Measurements from ENCODE around the gene VPS51. TPM values are rescaled to one million over a fixed set of nuclear protein-coding genes. Genes with fewer than 3 reads are reported as not detected.
"Not testable (repeated sequence)": the region's sequence is repeated elsewhere in the genome, so short reads cannot be mapped to it uniquely, and the experiment has no call there.

VPS51 gene
- total RNA-seq, 1 donor from 2014 or later, result 104 TPM

DNA sequence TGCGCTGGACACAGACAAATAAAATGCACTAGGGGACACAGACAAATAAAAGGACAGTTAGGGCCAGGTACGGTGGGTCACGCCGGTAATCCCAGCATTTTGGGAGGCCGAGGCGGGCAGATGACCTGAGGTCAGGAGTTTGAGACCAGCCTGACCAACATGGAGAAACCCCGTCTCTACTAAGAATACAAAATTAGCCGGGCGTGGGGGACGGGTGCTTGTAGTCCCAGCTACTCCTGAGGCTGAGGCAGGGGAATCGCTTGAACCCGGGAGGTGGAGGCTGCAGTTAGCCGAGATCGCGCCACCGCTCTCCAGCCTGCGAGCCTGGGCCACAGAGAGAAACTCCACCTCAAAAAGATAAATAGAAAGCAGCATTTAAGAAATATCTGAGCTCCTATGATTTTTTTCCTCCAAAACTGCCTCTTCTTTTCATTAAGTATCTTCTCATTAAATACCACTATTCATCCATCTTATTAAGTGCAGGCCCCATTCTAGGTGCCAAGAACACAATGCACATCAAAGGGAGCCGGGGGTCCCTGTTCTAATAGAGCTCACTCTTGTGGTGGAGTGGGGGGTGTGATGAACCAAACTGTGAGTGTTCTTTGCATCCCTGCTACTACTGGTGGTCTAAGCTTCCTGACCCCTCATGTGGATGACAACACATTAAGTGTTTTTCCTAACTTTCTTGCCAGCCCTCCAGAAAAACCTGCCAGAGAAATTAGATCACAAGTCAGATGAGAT lies 22.3 kb downstream of the VPS51 start:
- Mint-ChIP-seq H3K27me3 (peaks cover 4% of the 10 kb centered on the region), H3K4me1 (ENCODE audit: unreplicated experiment) (peaks cover 20% of the 10 kb centered on the region), H3K9me3 (no peaks in the 10 kb centered on the region), H3K27ac (peak overlapping the region; percentile 89), H3K4me3 (peak overlapping the region; percentile 92), H3K36me3 (peaks cover 21% of the 10 kb centered on the region)
- DNase-seq (ENCODE audit: extremely low spot score, unreplicated experiment), result no peak
- TF ChIP-seq, protein P1, sequence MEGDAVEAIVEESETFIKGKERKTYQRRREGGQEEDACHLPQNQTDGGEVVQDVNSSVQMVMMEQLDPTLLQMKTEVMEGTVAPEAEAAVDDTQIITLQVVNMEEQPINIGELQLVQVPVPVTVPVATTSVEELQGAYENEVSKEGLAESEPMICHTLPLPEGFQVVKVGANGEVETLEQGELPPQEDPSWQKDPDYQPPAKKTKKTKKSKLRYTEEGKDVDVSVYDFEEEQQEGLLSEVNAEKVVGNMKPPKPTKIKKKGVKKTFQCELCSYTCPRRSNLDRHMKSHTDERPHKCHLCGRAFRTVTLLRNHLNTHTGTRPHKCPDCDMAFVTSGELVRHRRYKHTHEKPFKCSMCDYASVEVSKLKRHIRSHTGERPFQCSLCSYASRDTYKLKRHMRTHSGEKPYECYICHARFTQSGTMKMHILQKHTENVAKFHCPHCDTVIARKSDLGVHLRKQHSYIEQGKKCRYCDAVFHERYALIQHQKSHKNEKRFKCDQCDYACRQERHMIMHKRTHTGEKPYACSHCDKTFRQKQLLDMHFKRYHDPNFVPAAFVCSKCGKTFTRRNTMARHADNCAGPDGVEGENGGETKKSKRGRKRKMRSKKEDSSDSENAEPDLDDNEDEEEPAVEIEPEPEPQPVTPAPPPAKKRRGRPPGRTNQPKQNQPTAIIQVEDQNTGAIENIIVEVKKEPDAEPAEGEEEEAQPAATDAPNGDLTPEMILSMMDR (conservative IDR thresholded peaks at IDR 0.05), result peak; percentile 65

DNA sequence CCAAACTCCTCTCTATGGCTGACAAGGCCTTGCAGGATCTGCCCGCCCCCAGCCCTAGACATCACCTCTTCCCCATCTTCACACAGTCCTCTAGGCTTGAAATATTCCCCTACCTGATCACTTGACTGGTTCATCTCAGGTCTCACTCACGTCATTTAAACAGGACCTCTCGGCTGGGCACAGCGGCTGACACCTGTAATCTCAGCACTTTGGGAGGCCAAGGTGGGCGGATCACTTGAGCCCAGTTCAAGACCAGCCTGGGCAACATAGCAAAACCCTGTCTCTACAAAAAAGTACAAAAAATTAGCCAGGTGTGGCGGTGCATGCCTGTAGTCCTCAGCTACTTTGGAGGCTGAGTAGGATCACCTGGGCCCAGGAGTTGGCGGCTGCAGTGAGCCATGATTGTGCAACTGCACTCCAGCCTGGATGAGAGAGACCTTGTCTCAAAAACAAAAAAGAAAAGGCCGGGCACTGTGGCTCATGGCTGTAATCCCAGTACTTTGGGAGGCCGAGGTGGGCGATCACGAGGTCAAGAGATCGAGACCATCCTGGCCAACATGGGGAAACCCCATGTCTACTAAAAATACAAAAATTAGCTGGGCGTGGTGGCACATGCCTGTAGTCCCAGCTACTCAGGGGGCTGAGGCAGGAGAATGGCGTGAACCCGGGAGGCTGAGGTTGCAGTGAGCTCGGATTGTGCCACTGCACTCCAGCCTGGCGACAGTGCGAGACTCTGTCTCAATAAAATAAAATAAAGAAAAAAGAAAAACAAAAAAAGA lies 23.1 kb downstream of the VPS51 start:
- H3K9me3 Mint-ChIP-seq; DNase-seq (ENCODE audit: extremely low spot score, unreplicated experiment); H3K27me3 Mint-ChIP-seq; H3K4me3 Mint-ChIP-seq: not testable (repeated sequence)
- peaks cover 13% of the 10 kb centered on the region for H3K4me1 Mint-ChIP-seq (ENCODE audit: unreplicated experiment)
- H3K36me3 Mint-ChIP-seq, result peaks cover 21% of the 10 kb centered on the region
- peak overlapping the region; percentile 99 for H3K27ac Mint-ChIP-seq

DNA sequence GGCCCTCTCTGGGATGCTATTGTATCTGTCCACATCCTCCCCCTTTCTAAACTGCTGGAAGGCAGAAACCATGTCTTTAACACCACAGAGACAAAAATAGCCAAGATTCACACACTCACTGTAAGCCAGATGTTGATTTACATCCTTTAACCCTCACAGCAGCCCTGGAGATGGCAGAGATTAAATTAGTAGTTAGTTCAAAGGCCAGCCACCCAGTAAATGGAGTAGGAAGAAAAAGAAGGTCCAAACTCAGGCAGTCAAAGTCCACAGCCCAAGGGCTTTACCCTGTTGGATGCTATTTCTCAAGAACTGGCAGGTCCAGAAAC lies 23.6 kb downstream of the VPS51 start:
- Mint-ChIP-seq H3K36me3 (peaks cover 21% of the 10 kb centered on the region), H3K4me1 (ENCODE audit: unreplicated experiment) (peaks cover 16% of the 10 kb centered on the region), H3K27me3 (no peaks in the 10 kb centered on the region), H3K27ac (peak overlapping the region; percentile 99), H3K9me3 (no peaks in the 10 kb centered on the region), H3K4me3 (peak overlapping the region; percentile 100)
- TF ChIP-seq, protein P1 (conservative IDR thresholded peaks at IDR 0.05), result no peak
- no peak for DNase-seq (ENCODE audit: extremely low spot score, unreplicated experiment)

DNA sequence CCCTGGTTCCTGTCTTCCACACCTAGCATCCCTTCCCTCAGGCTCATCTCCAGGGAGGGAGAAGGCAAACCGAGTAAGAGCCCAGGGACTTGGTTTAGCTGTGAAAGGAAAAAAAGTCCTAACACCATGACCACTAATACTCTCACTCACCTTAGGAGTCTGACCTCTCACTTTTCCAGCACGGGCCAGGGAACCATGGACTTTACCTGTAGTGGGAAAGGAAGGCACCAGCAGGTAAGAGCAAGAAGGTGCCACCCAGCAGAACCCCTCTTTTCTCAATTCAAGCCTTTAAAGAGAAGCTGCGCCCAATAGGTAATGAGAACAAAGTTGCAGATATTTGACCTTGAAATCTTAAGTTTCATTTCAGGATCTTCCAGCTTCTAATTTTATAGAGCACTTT lies 24.8 kb downstream of the VPS51 start:
- peaks cover 16% of the 10 kb centered on the region for H3K4me1 Mint-ChIP-seq (ENCODE audit: unreplicated experiment)
- H3K27ac Mint-ChIP-seq, result peak overlapping the region; percentile 99

DNA sequence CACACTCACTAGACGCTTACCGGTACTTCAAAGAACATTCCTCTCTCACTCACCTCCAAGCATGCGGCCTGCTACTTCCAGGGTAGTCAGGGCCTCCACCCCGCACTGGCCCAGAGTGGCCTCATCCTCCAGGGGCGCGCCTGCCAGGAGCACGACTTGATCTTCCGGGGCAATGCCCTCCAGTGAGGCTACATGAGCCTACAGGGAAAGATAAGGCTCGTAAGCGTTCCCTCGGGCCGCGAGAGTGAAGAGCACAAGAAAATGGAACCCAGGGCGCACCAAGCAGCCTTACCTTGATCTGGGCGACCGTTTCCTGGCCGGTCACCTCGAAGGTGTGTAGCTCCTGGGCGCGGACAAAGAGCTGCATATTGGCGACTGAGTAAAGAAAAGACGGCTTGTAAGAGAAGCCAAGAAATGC lies 25.4 kb downstream of the VPS51 start:
- H3K27ac Mint-ChIP-seq, result peak overlapping the region; percentile 99
- peak overlapping the region; percentile 100 for H3K4me3 Mint-ChIP-seq
- no peaks in the 10 kb centered on the region for H3K27me3 Mint-ChIP-seq
- TF ChIP-seq, protein P1 (conservative IDR thresholded peaks at IDR 0.05), result no peak
- H3K36me3 Mint-ChIP-seq, result peaks cover 21% of the 10 kb centered on the region
- no peaks in the 10 kb centered on the region for H3K9me3 Mint-ChIP-seq
- peaks cover 16% of the 10 kb centered on the region for H3K4me1 Mint-ChIP-seq (ENCODE audit: unreplicated experiment)
- DNase-seq (ENCODE audit: extremely low spot score, unreplicated experiment), result no peak

More for the DNA sequence above, 24.8 kb downstream of the VPS51 start:
- H3K27me3 Mint-ChIP-seq, result no peaks in the 10 kb centered on the region
- H3K9me3 Mint-ChIP-seq, result no peaks in the 10 kb centered on the region
- H3K4me3 Mint-ChIP-seq, result peak overlapping the region; percentile 100
- H3K36me3 Mint-ChIP-seq, result peaks cover 21% of the 10 kb centered on the region
- no peak for DNase-seq (ENCODE audit: extremely low spot score, unreplicated experiment)
- TF ChIP-seq, protein P1 (conservative IDR thresholded peaks at IDR 0.05), result no peak
